ENCODE measurements around the gene SLX4IP. TPM values are rescaled to one million over a fixed set of nuclear protein-coding genes. Genes with fewer than 3 reads are reported as not detected.

The SLX4IP gene
- total RNA-seq, 1 experiment from 2014 or later = 11.1 TPM

GRCh38 chr20:10447028-10447427, 11.9 kb downstream of the SLX4IP start:
- RAD21 ChIA-PET (ENCODE audit: low non-redundant PET in 1 of 2, low total read pairs in 2 of 2, uncharacterized antibody in 2 of 2, unreplicated experiment in 2 of 2) = no interaction called here
- peak; percentile 75 for ATAC-seq
- H3K27ac ChIP-seq (ENCODE audit: low read depth, low read length) = peak overlapping the region; percentile 49; the same call in 1 of the 2 replicates
- TF ChIP-seq CTCF (IDR thresholded peaks at IDR 0.05 in 2 of 3, conservative IDR thresholded peaks at IDR 0.05 in 1 of 3; ENCODE audit: borderline replicate concordance in 1 of 3, insufficient read depth in 1 of 3, low read depth in 2 of 3, low read length in 2 of 3) = 0 out of 6 replicates have a peak, but pooled peaks of 1 of the 3 experiments have one; percentile 5
- peak; percentile 56; the same call in 1 of the 2 replicates for TF ChIP-seq SP1 (IDR thresholded peaks at IDR 0.05; ENCODE audit: low read depth)
- TF ChIP-seq SRF (IDR thresholded peaks at IDR 0.05; ENCODE audit: low read depth) = no peak
- TF ChIP-seq JUND (IDR thresholded peaks at IDR 0.05) = peak; percentile 70
- no peak for TF ChIP-seq POLR2A (IDR thresholded peaks at IDR 0.05; ENCODE audit: borderline replicate concordance, extremely low read depth, insufficient read depth, insufficient read length)
- peak; percentile 33; the same call in 1 of the 2 replicates for TF ChIP-seq POLR2AphosphoS5 (IDR thresholded peaks at IDR 0.05; ENCODE audit: low read depth, low read length)
- no peak for TF ChIP-seq EZH2phosphoT487 (IDR thresholded peaks at IDR 0.05; ENCODE audit: borderline replicate concordance)
- no peak for TF ChIP-seq ELF1 (IDR thresholded peaks at IDR 0.05; ENCODE audit: borderline replicate concordance, low read depth)
- TF ChIP-seq TCF7L2 (IDR thresholded peaks at IDR 0.05; ENCODE audit: borderline replicate concordance, extremely low read depth, insufficient read depth, insufficient read length) = no peak
- no peak for TF ChIP-seq ATF3 (IDR thresholded peaks at IDR 0.05)
- no peak for TF ChIP-seq ZFX (IDR thresholded peaks at IDR 0.05)
- TF ChIP-seq, protein P1, sequence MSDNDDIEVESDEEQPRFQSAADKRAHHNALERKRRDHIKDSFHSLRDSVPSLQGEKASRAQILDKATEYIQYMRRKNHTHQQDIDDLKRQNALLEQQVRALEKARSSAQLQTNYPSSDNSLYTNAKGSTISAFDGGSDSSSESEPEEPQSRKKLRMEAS (IDR thresholded peaks at IDR 0.05) = peak; percentile 65
- peak; percentile 21; the same call in 1 of the 2 replicates for TF ChIP-seq RAD21 (IDR thresholded peaks at IDR 0.05; ENCODE audit: low read depth)
- no peak for TF ChIP-seq YY1 (IDR thresholded peaks at IDR 0.05; ENCODE audit: extremely low read depth, insufficient replicate concordance, low read depth, low read length)
- TF ChIP-seq EZH2 (IDR thresholded peaks at IDR 0.05) = no peak
- TF ChIP-seq, protein P2, sequence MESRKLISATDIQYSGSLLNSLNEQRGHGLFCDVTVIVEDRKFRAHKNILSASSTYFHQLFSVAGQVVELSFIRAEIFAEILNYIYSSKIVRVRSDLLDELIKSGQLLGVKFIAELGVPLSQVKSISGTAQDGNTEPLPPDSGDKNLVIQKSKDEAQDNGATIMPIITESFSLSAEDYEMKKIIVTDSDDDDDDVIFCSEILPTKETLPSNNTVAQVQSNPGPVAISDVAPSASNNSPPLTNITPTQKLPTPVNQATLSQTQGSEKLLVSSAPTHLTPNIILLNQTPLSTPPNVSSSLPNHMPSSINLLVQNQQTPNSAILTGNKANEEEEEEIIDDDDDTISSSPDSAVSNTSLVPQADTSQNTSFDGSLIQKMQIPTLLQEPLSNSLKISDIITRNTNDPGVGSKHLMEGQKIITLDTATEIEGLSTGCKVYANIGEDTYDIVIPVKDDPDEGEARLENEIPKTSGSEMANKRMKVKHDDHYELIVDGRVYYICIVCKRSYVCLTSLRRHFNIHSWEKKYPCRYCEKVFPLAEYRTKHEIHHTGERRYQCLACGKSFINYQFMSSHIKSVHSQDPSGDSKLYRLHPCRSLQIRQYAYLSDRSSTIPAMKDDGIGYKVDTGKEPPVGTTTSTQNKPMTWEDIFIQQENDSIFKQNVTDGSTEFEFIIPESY (IDR thresholded peaks at IDR 0.05; ENCODE audit: extremely low read depth, insufficient replicate concordance, low read length) = no peak
- no peak for TF ChIP-seq EGR1 (IDR thresholded peaks at IDR 0.05; ENCODE audit: low read depth)
- no peak for TF ChIP-seq ZNF274 (IDR thresholded peaks at IDR 0.05; ENCODE audit: low read depth, low read length)
- TF ChIP-seq CEBPB (IDR thresholded peaks at IDR 0.05; ENCODE audit: low read depth) = peak; percentile 62
- no peak for TF ChIP-seq SIN3A (IDR thresholded peaks at IDR 0.05; ENCODE audit: low read depth)
- peak; percentile 70 for TF ChIP-seq FOSL1 (IDR thresholded peaks at IDR 0.05; ENCODE audit: low read depth)
- peak; percentile 84; the same call in 1 of the 2 replicates for TF ChIP-seq CBX3 (IDR thresholded peaks at IDR 0.05; ENCODE audit: low read depth)

More at GRCh38 chr20:10447028-10447427, 11.9 kb downstream of the SLX4IP start:
- peak overlapping the region; percentile 25; the same call in 1 of the 2 replicates for H3K9ac ChIP-seq (ENCODE audit: low read length)
- peak overlapping the region; percentile 70 for H3K4me2 ChIP-seq (ENCODE audit: low read length)
- H3K9me3 ChIP-seq (ENCODE audit: control insufficient read depth in 1 of 2, insufficient read depth in 1 of 2, low read depth in 1 of 2, low read length in 2 of 2) = no peaks in the 10 kb centered on the region
- no peaks in the 10 kb centered on the region for H3K27me3 ChIP-seq (ENCODE audit: insufficient read depth, low read length)
- intact Hi-C loops (cut with micrococcal nuclease) = no loop called here
- H3K4me3 ChIP-seq (replicated peaks in 1 of 2; ENCODE audit: low read depth in 1 of 2, low read length in 2 of 2) = peak overlapping the region; percentile 26 to 27; a peak in 3 of 4 replicates
- no peak overlapping the region for H2AFZ ChIP-seq (ENCODE audit: low read depth, low read length, poor library complexity, severe bottlenecking)
- no peaks in the 10 kb centered on the region for H3K9me2 ChIP-seq (ENCODE audit: insufficient read depth)
- H4K20me1 ChIP-seq (ENCODE audit: insufficient read depth) = no peaks in the 10 kb centered on the region
- no peaks in the 10 kb centered on the region for H3K36me3 ChIP-seq (ENCODE audit: control insufficient read depth in 1 of 2, insufficient read depth in 2 of 2, low read length in 2 of 2)
- CTCF ChIA-PET = no interaction called here
- POLR2A ChIA-PET = interaction anchor here (0.9 kb wide), 1 partner anchor 12 kb away, joined by 3 read pairs; the partner anchor contains the start of genes MKKS and SLX4IP
- peaks cover 36 to 51% of the 10 kb centered on the region in 2 experiments for H3K4me1 ChIP-seq (ENCODE audit: control insufficient read depth in 1 of 2, insufficient read depth in 2 of 2, low read length in 2 of 2)
- peak; percentile 67 for DNase-seq (ENCODE audit: low read depth, low spot score)
- no TSS peak for BruUV-seq (replicated peaks)
- H3K79me2 ChIP-seq (ENCODE audit: insufficient read depth, low read length) = peaks cover 30% of the 10 kb centered on the region

Measured in HCT116 (cell line).